GM12878 (cell line): ENCODE data around the gene USPL1.

Experiments
- CEBPB ChIP-seq, 2 experiments: fragments of 150-350 bp in 1 of 2; IDR thresholded peaks; 2 replicates each; pipeline ENCODE4 v1.6.1; 2012 to 2014; ENCODE audit warnings: low read depth in 2 of 2, low read length in 2 of 2, borderline replicate concordance in 1 of 2, inconsistent platforms in 1 of 2
- JUND ChIP-seq: IDR thresholded peaks from 2 replicates; pipeline ENCODE4 v1.6.1; 2012; ENCODE audit warnings: low read depth, mild to moderate bottlenecking, low read length, improper control_type of control experiment, moderate library complexity
- RELA ChIP-seq: fragments of 450-650 bp; IDR thresholded peaks from 2 replicates; pipeline ENCODE4 v1.8.0; 2014; ENCODE audit warnings: borderline replicate concordance; ENCODE audit not compliant: partially characterized antibody
- ZNF217 ChIP-seq: fragments of 450-650 bp; IDR thresholded peaks from 2 replicates; pipeline ENCODE4 v1.6.1; 2017; ENCODE audit warnings: antibody characterized with exemption, mild to moderate bottlenecking
- TF ChIP-seq, protein P1 (sequence below): IDR thresholded peaks from 2 replicates; pipeline ENCODE4 v1.6.1; 2012; ENCODE audit warnings: low read depth, low read length, improper control_type of control experiment
- TF ChIP-seq, protein P2 (sequence below), 3 experiments: IDR thresholded peaks in 2 of 3; conservative IDR thresholded peaks in 1 of 3; 2 replicates each; pipeline ENCODE4 v1.5.1; 2011; ENCODE audit warnings: low read depth in 3 of 3, low read length in 3 of 3, mild to moderate bottlenecking in 3 of 3, control low read depth in 2 of 3, moderate library complexity in 2 of 3, inconsistent platforms in 1 of 3, mixed read lengths in 1 of 3; ENCODE audit not compliant: control insufficient read depth in 2 of 3, insufficient read depth in 1 of 3; ENCODE audit errors: extremely low read depth in 1 of 3
- TF ChIP-seq, protein P3 (sequence below): IDR thresholded peaks from 2 replicates; pipeline ENCODE4 v1.6.1; 2012; ENCODE audit warnings: low read length, inconsistent platforms

DNA sequence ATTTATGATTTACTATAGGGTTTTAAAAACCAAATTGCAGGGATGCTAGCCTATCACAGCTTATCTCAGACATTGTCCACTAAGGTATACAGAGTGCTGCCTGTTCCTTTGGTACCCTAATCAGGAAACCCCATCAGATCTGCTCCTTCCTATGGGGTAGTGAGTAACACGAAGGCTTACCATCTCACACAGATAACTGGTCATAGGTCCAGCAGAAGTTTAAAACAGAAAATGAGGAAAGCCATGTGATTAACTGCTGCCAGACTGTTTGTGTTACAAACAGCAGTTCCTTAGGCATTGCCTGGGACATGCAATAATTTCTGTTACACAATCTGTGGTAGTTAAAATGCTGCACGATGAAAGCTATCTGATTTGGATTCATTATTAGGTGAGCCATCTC lies 64.1 kb downstream of the USPL1 start:
- no peak for TF ChIP-seq ZNF217
- no peak for TF ChIP-seq JUND
- no peak for TF ChIP-seq RELA
- no peak for TF ChIP-seq CEBPB (IDR thresholded peaks at IDR 0.05; ENCODE audit: borderline replicate concordance in 1 of 2, low read depth in 2 of 2, low read length in 2 of 2)
- TF ChIP-seq, protein P1, sequence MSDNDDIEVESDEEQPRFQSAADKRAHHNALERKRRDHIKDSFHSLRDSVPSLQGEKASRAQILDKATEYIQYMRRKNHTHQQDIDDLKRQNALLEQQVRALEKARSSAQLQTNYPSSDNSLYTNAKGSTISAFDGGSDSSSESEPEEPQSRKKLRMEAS, result no peak
- TF ChIP-seq, protein P2, sequence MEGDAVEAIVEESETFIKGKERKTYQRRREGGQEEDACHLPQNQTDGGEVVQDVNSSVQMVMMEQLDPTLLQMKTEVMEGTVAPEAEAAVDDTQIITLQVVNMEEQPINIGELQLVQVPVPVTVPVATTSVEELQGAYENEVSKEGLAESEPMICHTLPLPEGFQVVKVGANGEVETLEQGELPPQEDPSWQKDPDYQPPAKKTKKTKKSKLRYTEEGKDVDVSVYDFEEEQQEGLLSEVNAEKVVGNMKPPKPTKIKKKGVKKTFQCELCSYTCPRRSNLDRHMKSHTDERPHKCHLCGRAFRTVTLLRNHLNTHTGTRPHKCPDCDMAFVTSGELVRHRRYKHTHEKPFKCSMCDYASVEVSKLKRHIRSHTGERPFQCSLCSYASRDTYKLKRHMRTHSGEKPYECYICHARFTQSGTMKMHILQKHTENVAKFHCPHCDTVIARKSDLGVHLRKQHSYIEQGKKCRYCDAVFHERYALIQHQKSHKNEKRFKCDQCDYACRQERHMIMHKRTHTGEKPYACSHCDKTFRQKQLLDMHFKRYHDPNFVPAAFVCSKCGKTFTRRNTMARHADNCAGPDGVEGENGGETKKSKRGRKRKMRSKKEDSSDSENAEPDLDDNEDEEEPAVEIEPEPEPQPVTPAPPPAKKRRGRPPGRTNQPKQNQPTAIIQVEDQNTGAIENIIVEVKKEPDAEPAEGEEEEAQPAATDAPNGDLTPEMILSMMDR (IDR thresholded peaks at IDR 0.05 in 2 of 3, conservative IDR thresholded peaks at IDR 0.05 in 1 of 3; ENCODE audit: control insufficient read depth in 2 of 3, extremely low read depth in 1 of 3, insufficient read depth in 1 of 3, low read depth in 3 of 3, low read length in 3 of 3), result no peak
- TF ChIP-seq, protein P3, sequence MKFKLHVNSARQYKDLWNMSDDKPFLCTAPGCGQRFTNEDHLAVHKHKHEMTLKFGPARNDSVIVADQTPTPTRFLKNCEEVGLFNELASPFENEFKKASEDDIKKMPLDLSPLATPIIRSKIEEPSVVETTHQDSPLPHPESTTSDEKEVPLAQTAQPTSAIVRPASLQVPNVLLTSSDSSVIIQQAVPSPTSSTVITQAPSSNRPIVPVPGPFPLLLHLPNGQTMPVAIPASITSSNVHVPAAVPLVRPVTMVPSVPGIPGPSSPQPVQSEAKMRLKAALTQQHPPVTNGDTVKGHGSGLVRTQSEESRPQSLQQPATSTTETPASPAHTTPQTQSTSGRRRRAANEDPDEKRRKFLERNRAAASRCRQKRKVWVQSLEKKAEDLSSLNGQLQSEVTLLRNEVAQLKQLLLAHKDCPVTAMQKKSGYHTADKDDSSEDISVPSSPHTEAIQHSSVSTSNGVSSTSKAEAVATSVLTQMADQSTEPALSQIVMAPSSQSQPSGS, result no peak
